Activated gamma-delta T cell treated with anti-CD3 and anti-CD28 coated beads, Interleukin-2, amount 50 U/mL, for 16 hours (primary cell): Measurements from ENCODE around the gene EAF2.
"Not testable (repeated sequence)": the region's sequence is repeated elsewhere in the genome, so short reads cannot be mapped to it uniquely, and the experiment has no call there.

Experiments used
- DNase-seq: peaks from one replicate; pipeline ENCODE4 v3.0.0-alpha.2; 2020; ENCODE audit warnings: low read depth

The EAF2 gene

DNA sequence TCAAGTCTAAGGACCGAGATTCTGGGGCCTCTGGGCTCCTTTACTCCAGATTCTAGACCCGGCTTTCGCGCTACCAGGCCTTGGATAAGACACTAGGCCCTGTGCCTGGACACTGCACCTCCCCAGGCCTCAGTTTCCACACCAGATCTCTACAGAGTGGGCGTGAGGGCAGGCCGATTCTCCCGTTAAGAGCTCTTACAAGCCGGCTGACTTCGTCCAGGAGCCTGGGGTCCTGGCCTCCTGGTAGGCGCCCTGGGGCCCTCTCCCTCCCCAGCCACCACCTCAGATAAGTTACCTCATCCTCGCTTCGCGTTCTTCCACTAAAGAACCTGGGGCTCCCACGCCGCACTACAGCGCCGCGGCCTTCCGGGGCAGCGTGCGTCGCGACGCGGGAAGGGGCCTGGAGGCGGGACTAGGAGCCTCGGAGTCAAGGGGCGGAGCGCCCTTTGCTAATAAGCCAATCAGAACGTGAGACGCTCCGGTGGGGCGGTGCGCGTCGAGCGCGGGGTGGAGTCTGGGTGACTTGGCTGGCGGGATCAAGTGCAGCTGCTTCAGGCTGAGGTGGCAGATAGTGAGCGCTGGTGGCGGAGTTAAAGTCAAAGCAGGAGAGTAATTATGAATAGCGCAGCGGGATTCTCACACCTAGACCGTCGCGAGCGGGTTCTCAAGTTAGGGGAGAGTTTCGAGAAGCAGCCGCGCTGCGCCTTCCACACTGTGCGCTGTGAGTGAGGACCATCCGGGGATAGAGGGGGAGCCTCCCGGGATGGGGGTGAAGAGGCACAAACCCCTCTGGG lies at the start of gene EAF2, which contains the start of gene IQCB1:
Gene EAF2, plus strand, starts transcription at position 539 of the 794 bp plus-strand sequence. Its CDS starts 77 bp downstream, at position 616.
Gene IQCB1, minus strand, starts transcription at position 390 of the 794 bp plus-strand sequence. CDS start 6,100 bp downstream, outside the sequence.
- DNase-seq: peak; percentile 91

DNA sequence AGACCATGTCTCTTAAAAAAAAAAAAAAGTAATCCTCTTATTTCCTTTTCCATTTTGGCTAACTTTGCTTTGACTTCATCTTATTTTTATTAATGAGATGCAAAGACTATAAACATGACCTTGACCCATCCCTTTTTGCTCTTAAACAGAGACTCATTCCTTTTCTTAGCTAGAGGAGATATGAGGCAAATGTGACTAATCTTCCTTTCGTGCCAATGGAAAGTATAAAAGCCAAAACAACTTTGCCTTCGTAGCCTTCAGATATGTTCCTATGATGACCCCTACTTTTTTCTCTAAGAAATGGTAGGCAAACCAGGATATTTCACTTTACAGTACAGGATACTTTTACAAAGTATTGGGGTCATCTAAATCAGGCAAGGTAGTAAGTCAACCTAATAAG lies 48.5 kb upstream of the EAF2 start:
- DNase-seq: no peak

DNA sequence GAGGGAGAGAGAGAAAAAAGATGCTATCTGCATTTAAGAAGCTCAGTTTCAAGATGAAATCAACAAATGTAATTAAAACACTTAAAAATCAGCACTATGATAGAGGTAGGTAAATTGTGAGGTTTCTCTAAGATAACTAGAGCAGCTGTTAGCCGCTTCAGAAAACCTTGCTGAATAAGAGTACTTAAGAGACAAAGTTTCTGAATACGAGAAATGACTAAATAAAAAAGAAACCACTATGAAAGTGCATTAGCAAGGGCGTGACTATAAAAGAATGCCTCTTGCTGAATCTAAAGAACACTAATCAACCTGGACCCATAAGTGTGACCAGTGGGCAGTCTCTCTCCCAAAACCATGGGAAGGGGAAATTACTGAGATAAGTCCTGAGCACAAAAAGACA lies 41.9 kb upstream of the EAF2 start:
- no peak for DNase-seq

- no peak for DNase-seq
Measured at GRCh38 chr3:121794264-121794983, 40.6 kb upstream of the EAF2 start.

- DNase-seq: no peak
Measured at GRCh38 chr3:121796970-121797369, 38.0 kb upstream of the EAF2 start.

DNA sequence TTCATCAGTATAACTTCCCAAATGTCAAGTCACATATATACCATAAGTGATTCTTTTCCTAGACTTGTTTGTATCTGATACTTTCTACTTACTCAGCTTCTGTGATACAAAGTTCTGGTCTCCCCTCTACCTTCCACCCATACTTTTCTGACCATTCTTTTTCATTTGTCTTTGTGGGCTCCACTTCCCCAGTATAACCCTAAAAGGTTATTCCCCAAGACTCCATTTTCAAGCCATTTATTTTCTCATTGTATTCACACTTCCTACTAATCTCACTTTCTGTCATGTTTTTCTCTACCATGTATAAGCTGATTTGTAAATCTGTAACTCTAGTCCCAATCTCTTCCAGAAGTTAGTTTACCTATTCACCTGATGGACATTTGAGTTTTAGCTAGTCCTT lies 34.1 kb upstream of the EAF2 start:
- no peak for DNase-seq

- no peak for DNase-seq
Measured at GRCh38 chr3:121803771-121804320, 31.2 kb upstream of the EAF2 start.

GRCh38 chr3:121809249-121809648 lies 25.8 kb upstream of the EAF2 start:
- no peak for DNase-seq

GRCh38 chr3:121817753-121818152 lies 17.3 kb upstream of the EAF2 start:
- no peak for DNase-seq

GRCh38 chr3:121818578-121818977 lies 16.4 kb upstream of the EAF2 start:
- DNase-seq: no peak

DNA sequence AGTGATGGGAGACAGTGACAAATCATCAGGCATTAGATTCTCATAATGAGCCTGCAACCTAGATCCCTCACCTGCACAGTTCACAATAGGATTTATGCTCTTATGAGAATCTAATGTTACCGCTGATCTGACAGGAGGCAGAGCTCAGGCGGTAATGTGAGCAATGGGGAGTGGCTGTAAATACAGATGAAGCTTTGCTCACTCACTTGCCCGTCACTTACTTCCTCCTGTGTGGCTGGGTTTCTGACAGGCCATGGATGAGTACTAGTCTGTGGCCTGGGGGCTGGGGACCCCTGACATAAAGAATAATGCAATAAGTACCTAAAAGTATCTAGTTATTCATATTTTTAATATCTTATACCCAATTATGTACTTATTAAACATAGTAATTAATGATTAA lies 15.8 kb upstream of the EAF2 start:
- DNase-seq: no peak

- DNase-seq: no peak
Measured at GRCh38 chr3:121821421-121822199, 13.4 kb upstream of the EAF2 start.

GRCh38 chr3:121822973-121823372 lies 12.0 kb upstream of the EAF2 start:
- no peak for DNase-seq

DNA sequence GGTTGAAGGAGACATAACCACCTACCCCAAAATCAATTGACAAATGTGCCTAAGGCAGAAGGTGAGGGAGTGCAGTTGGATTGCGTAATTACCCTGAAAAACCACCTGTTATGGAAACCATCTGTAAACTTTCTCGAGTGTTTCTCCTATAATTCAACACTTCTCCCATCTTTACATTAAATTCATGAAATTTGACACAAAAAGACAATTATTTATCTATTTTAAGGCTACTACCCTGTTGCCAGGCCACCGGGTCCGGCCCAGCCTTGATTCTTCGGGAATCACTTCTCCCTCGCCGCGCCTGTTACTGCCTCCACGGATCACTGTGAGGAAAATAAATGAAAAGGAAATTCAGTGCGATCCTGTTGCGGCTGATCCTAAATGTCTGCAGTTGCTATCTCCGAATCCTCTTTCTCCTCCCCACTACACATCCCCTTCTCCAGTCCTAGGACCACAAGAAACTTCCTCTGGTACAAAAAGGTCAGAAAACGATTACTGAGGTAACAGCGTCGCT lies 795 bp upstream of the EAF2 start:
- no peak for DNase-seq

- DNase-seq: no peak
Measured at GRCh38 chr3:121835465-121835801, 424 bp downstream of the EAF2 start.

DNA sequence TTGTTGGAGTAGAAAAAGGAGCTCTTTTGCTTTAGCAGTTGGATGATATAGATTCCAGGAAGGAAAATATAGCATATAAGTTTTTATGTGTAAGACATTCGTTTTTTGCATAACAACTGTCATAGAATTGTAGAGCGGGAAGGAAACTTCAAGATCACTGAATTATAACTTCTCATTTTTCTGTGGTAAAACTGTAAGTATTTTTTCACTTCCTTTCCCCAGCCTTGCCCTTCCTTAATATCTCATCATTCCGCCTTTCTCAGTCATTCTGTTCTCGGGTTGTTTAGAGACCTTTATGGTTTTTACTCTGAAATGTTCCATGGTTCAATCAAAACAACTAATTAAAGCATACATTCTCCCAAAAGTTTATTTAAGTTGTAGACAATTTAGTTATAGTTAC lies 1.1 kb downstream of the EAF2 start:
- no peak for DNase-seq

DNA sequence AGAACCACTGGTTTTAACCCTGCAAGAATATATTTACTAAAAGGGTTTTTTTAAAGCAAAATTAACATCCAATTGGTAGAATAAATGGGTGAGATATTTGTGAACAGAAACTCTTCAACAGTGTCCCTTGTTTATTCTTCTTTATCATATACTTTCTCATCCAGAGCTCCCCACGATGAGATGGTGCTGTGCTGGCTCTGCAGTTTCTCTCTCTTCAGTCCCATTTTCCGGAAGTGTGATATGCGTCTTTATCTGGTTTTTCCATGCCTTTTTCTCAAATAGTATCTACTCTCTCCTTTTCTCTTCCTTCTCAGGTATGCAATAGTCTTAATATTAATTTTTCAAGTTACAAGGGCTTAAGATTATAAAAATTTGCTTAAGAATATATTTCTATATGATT lies 1.5 kb downstream of the EAF2 start:
- DNase-seq: no peak

- no peak for DNase-seq
Measured at GRCh38 chr3:121839962-121840361, 5.0 kb downstream of the EAF2 start.

DNA sequence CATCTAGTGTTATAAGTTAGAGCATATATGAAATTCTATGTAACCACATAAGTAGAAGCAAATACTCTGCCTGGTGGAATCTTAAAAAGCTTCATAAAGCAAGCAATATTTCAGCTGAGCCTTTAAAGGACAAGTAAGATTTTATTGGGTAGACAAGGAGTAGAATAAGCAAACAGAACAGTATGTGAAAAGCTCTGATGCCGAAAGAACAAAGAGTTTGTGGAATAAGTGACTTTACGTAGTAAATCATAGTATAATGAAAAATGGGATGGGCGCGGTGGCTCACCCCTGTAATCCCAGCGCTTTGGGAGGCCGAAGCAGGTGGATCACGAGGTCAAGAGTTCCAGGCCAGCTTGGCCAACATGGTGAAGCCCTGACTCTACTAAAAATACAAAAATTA lies 9.9 kb downstream of the EAF2 start:
- no peak for DNase-seq

DNA sequence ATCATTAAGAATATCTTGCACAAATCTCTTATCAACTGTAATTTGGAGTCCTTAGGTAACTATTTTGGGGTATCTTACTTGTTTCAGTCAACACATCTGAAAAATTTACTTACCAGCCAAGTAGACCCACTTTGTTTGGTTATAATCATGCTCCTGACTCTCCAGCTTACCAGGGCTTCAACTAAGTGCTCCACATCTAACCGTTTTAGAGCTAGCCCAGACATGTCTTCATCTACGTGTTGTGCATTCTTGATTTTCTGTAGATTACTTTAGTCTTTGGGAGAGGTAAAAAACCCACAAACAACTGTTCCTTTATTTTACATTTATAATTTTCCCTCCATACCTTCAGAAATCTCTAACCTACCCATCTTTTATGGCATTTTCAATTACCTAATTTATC lies 17.2 kb downstream of the EAF2 start:
- no peak for DNase-seq

- no peak for DNase-seq
Measured at GRCh38 chr3:121855555-121855954, 20.5 kb downstream of the EAF2 start.

DNA sequence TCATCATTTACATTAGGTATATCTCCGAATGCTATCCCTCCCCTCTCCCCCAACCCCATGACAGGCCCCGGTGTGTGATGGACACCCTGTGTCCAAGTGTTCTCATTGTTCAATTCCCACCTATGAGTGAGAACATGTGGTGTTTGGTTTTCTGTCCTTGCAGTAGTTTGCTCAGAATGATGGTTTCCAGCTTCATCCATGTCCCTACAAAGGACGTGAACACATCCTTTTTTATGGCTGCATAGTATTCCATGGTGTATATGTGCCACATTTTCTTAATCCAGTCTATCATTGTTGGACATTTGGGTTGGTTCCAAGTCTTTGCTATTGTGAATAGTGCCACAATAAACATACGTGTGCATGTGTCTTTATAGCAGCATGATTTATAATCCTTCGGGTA lies 22.8 kb downstream of the EAF2 start:
- DNase-seq: not testable (repeated sequence)
